K562 (cell line): ENCODE data around the gene TFCP2L1.

ENCODE experiments used
- ATF2 ChIP-seq: sonication (generic); formaldehyde crosslinking; IDR thresholded peaks from 2 replicates; pipeline ENCODE4 v1.8.1; 2022; ENCODE audit warnings: missing genetic modification reagents
- CEBPG ChIP-seq, 3 experiments: fragments of 200-800 bp in 1 of 3; sonication (Bioruptor generic) in 1 of 3; sonication (generic) in 1 of 3; formaldehyde crosslinking in 1 of 3; IDR thresholded peaks in 2 of 3; conservative IDR thresholded peaks in 1 of 3; 2 replicates each; pipeline versions ENCODE4 v1.6.1 to v1.8.0; 2016 to 2022; ENCODE audit warnings: missing compliant biosample characterization in 2 of 3, missing genetic modification characterization in 2 of 3, mild to moderate bottlenecking in 1 of 3, missing genetic modification reagents in 1 of 3
- CTCF ChIP-seq, 3 experiments: IDR thresholded peaks in 2 of 3; conservative IDR thresholded peaks in 1 of 3; 2 replicates each; pipeline ENCODE4 v1.5.1; 2011 to 2012; ENCODE audit warnings: low read length in 3 of 3, mild to moderate bottlenecking in 3 of 3, control low read depth in 2 of 3, improper control_type of control experiment in 1 of 3, inconsistent platforms in 1 of 3, low read depth in 1 of 3, mixed read lengths in 1 of 3, moderate library complexity in 1 of 3; ENCODE audit not compliant: insufficient read depth in 2 of 3
- GABPB1 ChIP-seq: sonication (generic); formaldehyde crosslinking; IDR thresholded peaks from 2 replicates; pipeline ENCODE4 v1.8.0; 2022; ENCODE audit warnings: mild to moderate bottlenecking, missing genetic modification reagents
- HNRNPH1 ChIP-seq: fragments of 200-400 bp; formaldehyde crosslinking; optimal IDR thresholded peaks from 2 replicates; pipeline ENCODE3; 2017; ENCODE audit warnings: low read depth, mild to moderate bottlenecking, low read length, moderate library complexity
- MEF2D ChIP-seq: conservative IDR thresholded peaks from 2 replicates; pipeline ENCODE4 v1.6.1; 2016; ENCODE audit warnings: low read depth, missing genetic modification characterization, missing compliant biosample characterization
- POLR2A ChIP-seq: fragments of 450-650 bp; conservative IDR thresholded peaks from 2 replicates; pipeline ENCODE4 v1.6.1; 2016
- RFX1 ChIP-seq: fragments of 450-650 bp; IDR thresholded peaks from 2 replicates; pipeline ENCODE4 v1.6.1; 2016; ENCODE audit warnings: mild to moderate bottlenecking, moderate library complexity
- SMC3 ChIP-seq: conservative IDR thresholded peaks from 2 replicates; pipeline ENCODE4 v1.6.1; 2011; ENCODE audit warnings: low read depth, low read length, improper control_type of control experiment; ENCODE audit not compliant: insufficient read depth

GRCh38 chr2:121217627-121218026 is 67.4 kb downstream of the TFCP2L1 start:
- TF ChIP-seq CEBPG (CRISPR knock-in tag; IDR thresholded peaks at IDR 0.05) (no peak), CEBPG (tag; conservative IDR thresholded peaks at IDR 0.05 in 1 of 2, IDR thresholded peaks at IDR 0.05 in 1 of 2) (no peak), HNRNPH1 (no peak), ATF2 (no peak), POLR2A (no peak), MEF2D (tag) (no peak), GABPB1 (CRISPR knock-in tag) (no peak), CTCF (IDR thresholded peaks at IDR 0.05 in 2 of 3, conservative IDR thresholded peaks at IDR 0.05 in 1 of 3; ENCODE audit: insufficient read depth in 2 of 3, low read depth in 1 of 3, low read length in 3 of 3) (no peak), RFX1 (no peak), SMC3 (no peak)
